ENCODE data around the gene HDGF.

The HDGF gene

GRCh38 chr1:156709031-156709430, 42.4 kb downstream of the HDGF start:
- no peak for TF ChIP-seq CTCF (IDR thresholded peaks at IDR 0.05; ENCODE audit: low read length)
- TF ChIP-seq EZH2 (IDR thresholded peaks at IDR 0.05; ENCODE audit: borderline replicate concordance, low read length): no peak
- Histone ChIP-seq H3K36me3 (ENCODE audit: insufficient read depth, low read length) (no peaks in the 10 kb centered on the region), H3K27me3 (ENCODE audit: insufficient read depth, low read length) (peaks cover 3% of the 10 kb centered on the region; the same call in 1 of the 2 replicates), H3F3A (ENCODE audit: insufficient read depth, low read length) (no peaks in the 10 kb centered on the region), H3K4me1 (ENCODE audit: insufficient read depth, low read length, severe bottlenecking) (peaks cover 15% of the 10 kb centered on the region), H3K4me3 (ENCODE audit: low read depth, low read length, poor library complexity, severe bottlenecking) (no peak overlapping the region), H4K20me1 (ENCODE audit: insufficient read depth, low read length) (no peaks in the 10 kb centered on the region), H3K9me2 (ENCODE audit: low read depth, low read length) (no peaks in the 10 kb centered on the region), H3K9ac (ENCODE audit: low read length) (no peak overlapping the region), H2AFZ (ENCODE audit: low read length) (no peak overlapping the region), H3K79me2 (ENCODE audit: insufficient read depth, low read length) (no peaks in the 10 kb centered on the region), H3K27ac (ENCODE audit: low read depth, low read length, poor library complexity, severe bottlenecking) (no peak overlapping the region), H3K9me3 (ENCODE audit: low read length) (no peaks in the 10 kb centered on the region), H3K4me2 (ENCODE audit: low read length) (no peak overlapping the region)

GRCh38 chr1:156708218-156708661, 43.2 kb downstream of the HDGF start:
- Histone ChIP-seq H3K9ac (ENCODE audit: low read length) (no peak overlapping the region), H3K4me3 (ENCODE audit: low read depth, low read length, poor library complexity, severe bottlenecking) (no peak overlapping the region), H3K79me2 (ENCODE audit: insufficient read depth, low read length) (no peaks in the 10 kb centered on the region), H3K9me2 (ENCODE audit: low read depth, low read length) (no peaks in the 10 kb centered on the region), H3F3A (ENCODE audit: insufficient read depth, low read length) (no peaks in the 10 kb centered on the region), H3K9me3 (ENCODE audit: low read length) (no peaks in the 10 kb centered on the region), H3K36me3 (ENCODE audit: insufficient read depth, low read length) (no peaks in the 10 kb centered on the region), H4K20me1 (ENCODE audit: insufficient read depth, low read length) (no peaks in the 10 kb centered on the region), H3K27me3 (ENCODE audit: insufficient read depth, low read length) (peaks cover 9% of the 10 kb centered on the region; the same call in 1 of the 2 replicates), H3K4me1 (ENCODE audit: insufficient read depth, low read length, severe bottlenecking) (peaks cover 15% of the 10 kb centered on the region), H2AFZ (ENCODE audit: low read length) (no peak overlapping the region), H3K27ac (ENCODE audit: low read depth, low read length, poor library complexity, severe bottlenecking) (no peak overlapping the region), H3K4me2 (ENCODE audit: low read length) (no peak overlapping the region)
- TF ChIP-seq CTCF (IDR thresholded peaks at IDR 0.05; ENCODE audit: low read length): no peak
- TF ChIP-seq EZH2 (IDR thresholded peaks at IDR 0.05; ENCODE audit: borderline replicate concordance, low read length): no peak

- H3K9ac ChIP-seq (ENCODE audit: low read length): no peak overlapping the region
- H3F3A ChIP-seq (ENCODE audit: insufficient read depth, low read length): no peaks in the 10 kb centered on the region
- peaks cover 11% of the 10 kb centered on the region; the same call in 1 of the 2 replicates for H3K27me3 ChIP-seq (ENCODE audit: insufficient read depth, low read length)
- no peak overlapping the region for H3K27ac ChIP-seq (ENCODE audit: low read depth, low read length, poor library complexity, severe bottlenecking)
- H3K9me2 ChIP-seq (ENCODE audit: low read depth, low read length): no peaks in the 10 kb centered on the region
- no peaks in the 10 kb centered on the region for H4K20me1 ChIP-seq (ENCODE audit: insufficient read depth, low read length)
- no peaks in the 10 kb centered on the region for H3K9me3 ChIP-seq (ENCODE audit: low read length)
- H2AFZ ChIP-seq (ENCODE audit: low read length): no peak overlapping the region
- TF ChIP-seq EZH2 (IDR thresholded peaks at IDR 0.05; ENCODE audit: borderline replicate concordance, low read length): no peak
- no peak for TF ChIP-seq CTCF (IDR thresholded peaks at IDR 0.05; ENCODE audit: low read length)
- no peak overlapping the region for H3K4me2 ChIP-seq (ENCODE audit: low read length)
- H3K4me1 ChIP-seq (ENCODE audit: insufficient read depth, low read length, severe bottlenecking): peaks cover 15% of the 10 kb centered on the region
- H3K36me3 ChIP-seq (ENCODE audit: insufficient read depth, low read length): no peaks in the 10 kb centered on the region
- H3K79me2 ChIP-seq (ENCODE audit: insufficient read depth, low read length): no peaks in the 10 kb centered on the region
- no peak overlapping the region for H3K4me3 ChIP-seq (ENCODE audit: low read depth, low read length, poor library complexity, severe bottlenecking)
Measured at GRCh38 chr1:156707417-156708217, 43.9 kb downstream of the HDGF start.
